Measurements from ENCODE around the gene KIF20B.
A peak's percentile ranks its signal among the peaks of the same experiment; 100 is the strongest.

The KIF20B gene

GRCh38 chr10:89701242-89702120 is at the start of gene KIF20B:
Gene KIF20B (plus strand): TSS chr10:89701590. CDS start chr10:89705295, 3,705 bp downstream.
- DNase-seq (ENCODE audit: low read depth in 2 of 2) = peak; percentile 86 to 88

- DNase-seq (ENCODE audit: low read depth in 2 of 2) = no peak
Observed at GRCh38 chr10:89651916-89652573, 49.3 kb upstream of the KIF20B start.

GRCh38 chr10:89652806-89653370 is 48.5 kb upstream of the KIF20B start:
- no peak for DNase-seq (ENCODE audit: low read depth in 2 of 2)

- no peak for DNase-seq (ENCODE audit: low read depth in 2 of 2)
Observed at GRCh38 chr10:89653410-89653869, 48.0 kb upstream of the KIF20B start.

- DNase-seq (ENCODE audit: low read depth in 2 of 2) = no peak
Observed at GRCh38 chr10:89655722-89656121, 45.7 kb upstream of the KIF20B start.

GRCh38 chr10:89657302-89657701 is 44.1 kb upstream of the KIF20B start:
- no peak for DNase-seq (ENCODE audit: low read depth in 2 of 2)

GRCh38 chr10:89659143-89660131 is 42.0 kb upstream of the KIF20B start:
- DNase-seq (ENCODE audit: low read depth in 2 of 2) = no peak

- DNase-seq (ENCODE audit: low read depth in 2 of 2) = no peak
Observed at GRCh38 chr10:89662596-89662995, 38.8 kb upstream of the KIF20B start.

GRCh38 chr10:89663144-89663543 is 38.2 kb upstream of the KIF20B start:
- no peak for DNase-seq (ENCODE audit: low read depth in 2 of 2)

GRCh38 chr10:89664203-89664602 is 37.2 kb upstream of the KIF20B start:
- no peak for DNase-seq (ENCODE audit: low read depth in 2 of 2)

- no peak for DNase-seq (ENCODE audit: low read depth in 2 of 2)
Observed at GRCh38 chr10:89665302-89665701, 36.1 kb upstream of the KIF20B start.

- DNase-seq (ENCODE audit: low read depth in 2 of 2) = no peak
Observed at GRCh38 chr10:89666138-89666537, 35.3 kb upstream of the KIF20B start.

- DNase-seq (ENCODE audit: low read depth in 2 of 2) = no peak
Observed at GRCh38 chr10:89668386-89669071, 32.9 kb upstream of the KIF20B start.

- no peak for DNase-seq (ENCODE audit: low read depth in 2 of 2)
Observed at GRCh38 chr10:89669985-89670384, 31.4 kb upstream of the KIF20B start.

GRCh38 chr10:89670926-89671325 is 30.5 kb upstream of the KIF20B start:
- no peak for DNase-seq (ENCODE audit: low read depth in 2 of 2)

- DNase-seq (ENCODE audit: low read depth in 2 of 2) = no peak
Observed at GRCh38 chr10:89677341-89677740, 24.0 kb upstream of the KIF20B start.

GRCh38 chr10:89679986-89680385 is 21.4 kb upstream of the KIF20B start:
- no peak for DNase-seq (ENCODE audit: low read depth in 2 of 2)

GRCh38 chr10:89683883-89684282 is 17.5 kb upstream of the KIF20B start:
- DNase-seq (ENCODE audit: low read depth in 2 of 2) = no peak

- DNase-seq (ENCODE audit: low read depth in 2 of 2) = no peak
Observed at GRCh38 chr10:89684604-89685003, 16.8 kb upstream of the KIF20B start.

GRCh38 chr10:89685936-89686335 is 15.5 kb upstream of the KIF20B start:
- no peak for DNase-seq (ENCODE audit: low read depth in 2 of 2)

- no peak for DNase-seq (ENCODE audit: low read depth in 2 of 2)
Observed at GRCh38 chr10:89690027-89690426, 11.4 kb upstream of the KIF20B start.
